Measurements from ENCODE around the gene KCND2. TPM values are rescaled to one million over a fixed set of nuclear protein-coding genes. Genes with fewer than 3 reads are reported as not detected.

The KCND2 gene
- total and polyA plus RNA-seq, 2 of the 8 experiments (the other 6 are each of a cell fraction or from before 2014, with no cell fraction given), result 4.6 to 7.7 TPM

- H2AFZ ChIP-seq (ENCODE audit: low read length), result no peak overlapping the region
- H3K4ac ChIP-seq (replicated peaks; ENCODE audit: insufficient read length, low read depth, low read length), result no peak overlapping the region
- WGBS, 2 experiments (ENCODE audit: extremely low coverage in 1 of 2, insufficient coverage in 1 of 2, insufficient read length in 1 of 2, insufficient replicate concordance in 2 of 2, low coverage in 1 of 2, low lambda C conversion rate in 2 of 2, missing lambda C conversion rate in 1 of 2), result 86% methylated on average over 2 of the region's 2 CpGs; no CpG with 5 or more reads in 1 of the 2 experiments
- no peak overlapping the region for H3K9ac ChIP-seq (replicated peaks in 1 of 4; ENCODE audit: extremely low read depth in 1 of 4, low read depth in 3 of 4, low read length in 3 of 4)
- H2BK120ac ChIP-seq (replicated peaks; ENCODE audit: low read depth, low read length), result no peak overlapping the region
- no peak overlapping the region for H2BK5ac ChIP-seq (ENCODE audit: low read depth, low read length)
- no peak overlapping the region for H3K27ac ChIP-seq (ENCODE audit: low read depth, low read length)
- H3K23ac ChIP-seq (ENCODE audit: insufficient read length), result no peak overlapping the region
- ChIA-PET POLR2A (ENCODE audit: partially characterized antibody) (no interaction called here), CTCF (ENCODE audit: partially characterized antibody) (interaction anchor here (0.6 kb wide), 1 partner anchor 94 kb away, joined by 3 read pairs; no protein-coding TSS in a partner anchor)
- no peak overlapping the region for H4K5ac ChIP-seq (ENCODE audit: insufficient read length, low read depth, low read length)
- FAIRE-seq (no peak), DNase-seq (ENCODE audit: low read depth in 1 of 2, low spot score in 2 of 2) (no peak)
- H2BK15ac ChIP-seq (ENCODE audit: low read length), result no peak overlapping the region
- H3K56ac ChIP-seq (replicated peaks; ENCODE audit: insufficient read length, low read depth, low read length), result no peak overlapping the region
- no peaks in the 10 kb centered on the region for H3K27me3 ChIP-seq (replicated peaks in 1 of 4; ENCODE audit: control insufficient read depth in 3 of 4, extremely low read depth in 1 of 4, insufficient read depth in 3 of 4, low read length in 3 of 4)
- no peak overlapping the region for H2BK12ac ChIP-seq (ENCODE audit: low read depth, low read length)
- H3K79me1 ChIP-seq (ENCODE audit: low read depth, low read length), result no peaks in the 10 kb centered on the region
- H4K91ac ChIP-seq (replicated peaks; ENCODE audit: insufficient read length, low read length), result no peak overlapping the region
- TF ChIP-seq TBP (IDR thresholded peaks at IDR 0.05; ENCODE audit: low read depth, low read length), result no peak
- TF ChIP-seq BRCA1 (IDR thresholded peaks at IDR 0.05; ENCODE audit: low read depth, low read length), result no peak
- H3K36me3 ChIP-seq (ENCODE audit: control insufficient read depth in 2 of 4, insufficient read depth in 4 of 4, low read length in 3 of 4), result no peaks in the 10 kb centered on the region
- H3K4me3 ChIP-seq (ENCODE audit: extremely low read depth in 1 of 4, insufficient read depth in 2 of 4, low read depth in 3 of 4, low read length in 4 of 4), result no peak overlapping the region
- no peaks in the 10 kb centered on the region for H3K23me2 ChIP-seq (ENCODE audit: low read depth, low read length)
- no peaks in the 10 kb centered on the region for H3K9me3 ChIP-seq (ENCODE audit: insufficient read depth in 2 of 2, low read depth in 1 of 2, low read length in 1 of 2)
- no peak overlapping the region for H2BK20ac ChIP-seq (ENCODE audit: low read length)
- H2AK5ac ChIP-seq (ENCODE audit: low read depth, low read length), result no peak overlapping the region
- H3K4me2 ChIP-seq (ENCODE audit: insufficient read depth in 1 of 2, low read depth in 2 of 2, low read length in 2 of 2), result no peak overlapping the region
- H3K79me2 ChIP-seq (ENCODE audit: control insufficient read depth in 1 of 2, insufficient read depth in 2 of 2, low read length in 2 of 2), result no peaks in the 10 kb centered on the region
- H3K14ac ChIP-seq (ENCODE audit: insufficient read length), result no peak overlapping the region
- peaks cover 0 to 10% (median 3%) of the 10 kb centered on the region in 4 experiments; a peak in 4 of 7 replicates for H3K4me1 ChIP-seq (replicated peaks in 1 of 4; ENCODE audit: control insufficient read depth in 3 of 4, insufficient read depth in 4 of 4, low read length in 3 of 4)
- H4K20me1 ChIP-seq (replicated peaks in 1 of 2; ENCODE audit: control insufficient read depth in 1 of 2, insufficient read depth in 2 of 2, low read length in 2 of 2), result no peaks in the 10 kb centered on the region
- no peak overlapping the region for H4K8ac ChIP-seq (ENCODE audit: extremely low read depth, insufficient read depth, low read length)
- H3K18ac ChIP-seq (ENCODE audit: extremely low read depth, low read length), result no peak overlapping the region
Measured at GRCh38 chr7:120462991-120463390, 190.0 kb downstream of the KCND2 start.
